ENCODE measurements around the gene ARMC12.
"Not testable (repeated sequence)": the region's sequence is repeated elsewhere in the genome, so short reads cannot be mapped to it uniquely, and the experiment has no call there.

ARMC12 gene, protein sequence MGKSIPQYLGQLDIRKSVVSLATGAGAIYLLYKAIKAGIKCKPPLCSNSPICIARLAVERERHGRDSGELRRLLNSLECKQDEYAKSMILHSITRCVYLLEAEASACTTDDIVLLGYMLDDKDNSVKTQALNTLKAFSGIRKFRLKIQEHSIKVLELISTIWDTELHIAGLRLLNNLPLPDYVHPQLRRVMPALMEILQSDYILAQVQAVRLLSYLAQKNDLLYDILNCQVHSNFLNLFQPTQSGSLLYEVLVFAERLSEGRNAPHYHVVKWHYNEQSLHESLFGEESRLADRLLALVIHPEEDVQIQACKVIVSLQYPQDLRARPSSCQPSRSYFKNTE

DNA sequence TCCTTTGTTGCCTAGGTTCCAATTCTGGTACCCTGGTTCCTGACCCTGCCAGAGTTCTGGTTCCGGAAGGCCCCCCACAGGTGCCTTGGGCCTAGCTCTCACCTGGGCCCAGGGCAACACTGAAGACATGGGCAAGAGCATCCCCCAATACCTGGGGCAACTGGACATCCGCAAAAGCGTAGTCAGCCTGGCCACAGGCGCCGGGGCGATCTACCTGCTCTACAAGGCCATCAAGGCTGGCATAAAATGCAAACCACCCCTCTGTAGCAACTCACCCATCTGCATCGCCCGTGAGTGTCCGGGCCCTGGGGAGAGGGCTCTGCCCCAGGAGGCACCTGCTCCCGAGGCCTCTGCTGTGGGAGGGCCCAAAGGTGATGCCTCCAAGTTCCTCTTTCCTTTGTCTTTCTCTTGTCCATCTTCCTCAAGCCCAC is at the start of gene ARMC12:
Gene ARMC12, plus strand, starts transcription at position 51 of the 431 bp plus-strand sequence. Its CDS starts 77 bp downstream, at position 128.
- DNase-seq: no peak

DNA sequence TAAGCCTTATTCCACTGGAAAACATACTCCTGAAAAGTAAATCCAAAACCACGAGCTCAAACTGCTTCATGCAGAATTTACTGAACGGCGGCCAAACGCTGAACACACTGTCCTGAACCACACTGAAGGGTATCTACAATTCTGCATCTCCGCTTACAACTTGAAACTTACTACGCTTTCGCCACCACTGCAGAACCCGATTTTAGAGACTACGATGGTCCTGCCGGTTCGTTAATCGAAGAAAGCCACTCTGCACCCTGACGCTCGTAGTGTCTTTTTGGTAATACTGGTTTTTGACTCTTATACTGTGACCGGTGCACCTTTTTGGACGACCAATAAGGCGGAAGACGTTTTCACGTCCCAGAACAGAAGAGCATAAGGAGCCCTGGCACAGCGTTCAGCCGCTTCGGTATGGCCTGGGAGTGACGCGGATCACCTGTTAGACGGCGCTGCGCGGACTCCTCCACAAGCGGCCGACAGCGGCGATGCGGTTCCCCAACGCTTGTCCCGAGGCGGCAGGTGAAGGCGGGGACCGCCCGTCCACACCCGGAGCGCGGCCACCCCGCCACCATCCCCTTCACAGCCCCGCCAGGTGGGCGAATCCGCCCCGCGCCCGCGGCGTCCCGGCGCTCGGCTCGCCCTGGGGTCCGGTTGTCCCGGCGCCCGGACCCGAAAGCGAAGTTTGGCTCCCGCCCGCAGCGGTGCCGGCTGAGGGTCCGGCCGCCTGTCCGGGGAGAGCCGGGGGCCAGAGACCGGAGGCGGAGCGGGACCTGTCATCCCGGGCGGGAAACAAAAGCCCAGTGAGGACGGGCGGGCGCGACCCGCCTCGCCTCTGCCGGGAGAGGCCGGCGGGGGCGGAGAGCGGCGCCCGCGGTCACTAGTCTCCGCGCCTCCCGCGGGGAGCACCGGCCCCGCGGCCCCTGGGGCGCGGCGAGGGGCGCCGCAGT is 48.9 kb upstream of the ARMC12 start:
- no peak for DNase-seq

DNA sequence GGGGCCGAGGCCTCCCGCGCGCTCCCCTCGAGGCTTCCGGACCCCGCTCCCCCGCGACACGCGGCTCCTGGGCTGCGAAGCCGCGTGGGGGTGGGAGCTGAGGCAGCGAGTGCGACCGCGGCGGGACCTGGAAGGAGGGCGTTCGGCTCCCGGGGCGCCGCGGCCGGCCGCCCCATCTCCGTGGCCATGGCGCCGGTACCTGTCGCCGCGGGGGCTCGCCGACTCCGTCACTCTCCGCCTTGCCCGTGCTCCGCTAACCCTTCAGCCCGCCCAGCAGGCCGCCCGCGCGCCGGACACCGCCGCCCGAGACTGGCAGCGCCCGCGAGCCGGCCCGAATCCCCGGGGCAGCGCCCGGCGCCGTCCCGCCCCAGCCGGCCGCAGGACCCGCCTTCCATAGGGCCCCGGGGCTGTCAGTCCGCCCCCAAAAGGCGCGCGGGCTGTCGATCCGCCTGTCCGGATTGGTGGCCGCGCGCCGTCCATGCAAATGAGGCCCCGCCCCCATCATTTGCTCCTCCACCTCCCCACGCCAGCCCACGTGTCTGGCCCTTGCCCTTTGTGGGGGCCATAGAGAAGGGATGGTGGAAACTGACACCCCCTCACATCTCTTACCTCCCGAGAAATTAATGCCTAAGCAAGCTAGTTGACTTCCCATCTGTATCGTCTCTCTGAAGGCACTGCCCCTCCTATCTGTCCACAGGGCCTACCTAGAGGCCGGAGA is 48.1 kb upstream of the ARMC12 start, which contains the start of gene FKBP5:
Gene FKBP5, minus strand, starts transcription at position 311 of the 718 bp plus-strand sequence. CDS start 46,091 bp downstream, outside the sequence.
- DNase-seq: peak; percentile 37

DNA sequence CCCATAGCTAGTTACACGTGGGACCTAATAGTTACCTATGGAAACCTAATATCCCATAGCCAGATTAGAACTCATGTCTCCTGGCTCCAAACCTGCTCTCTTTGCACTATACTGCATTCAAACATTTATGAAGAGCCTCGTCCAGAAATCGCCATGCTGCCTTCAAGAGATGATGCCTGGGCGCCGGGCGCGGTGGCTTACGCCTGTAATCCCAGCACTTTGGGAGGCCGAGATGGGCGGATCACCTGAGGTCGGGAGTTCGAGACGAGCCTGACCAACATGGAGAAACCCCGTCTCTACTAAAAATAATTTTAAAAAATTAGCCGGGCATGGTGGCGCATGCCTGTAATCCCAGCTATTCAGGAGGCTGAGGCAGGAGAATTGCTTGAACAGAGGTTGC is 46.8 kb upstream of the ARMC12 start:
- DNase-seq: not testable (repeated sequence)

DNA sequence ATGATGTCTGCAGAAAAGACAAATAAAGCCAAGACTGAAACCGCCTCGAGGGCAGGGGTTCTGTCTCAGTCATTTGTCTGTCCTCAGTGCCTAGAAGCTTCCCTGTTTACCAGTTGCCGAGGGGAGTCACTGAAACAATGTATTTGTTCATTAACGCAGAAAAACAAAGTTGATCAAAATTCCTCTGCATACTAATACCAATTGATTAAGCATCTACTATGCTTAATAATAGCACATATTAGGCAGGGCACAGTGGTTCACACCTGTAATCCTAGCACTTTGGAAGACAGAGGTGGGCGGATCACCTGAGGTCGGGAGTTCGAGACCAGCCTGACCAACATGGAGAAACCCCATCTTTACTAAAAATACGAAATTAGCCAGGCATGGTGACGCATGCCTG is 46.3 kb upstream of the ARMC12 start:
- DNase-seq: no peak

DNA sequence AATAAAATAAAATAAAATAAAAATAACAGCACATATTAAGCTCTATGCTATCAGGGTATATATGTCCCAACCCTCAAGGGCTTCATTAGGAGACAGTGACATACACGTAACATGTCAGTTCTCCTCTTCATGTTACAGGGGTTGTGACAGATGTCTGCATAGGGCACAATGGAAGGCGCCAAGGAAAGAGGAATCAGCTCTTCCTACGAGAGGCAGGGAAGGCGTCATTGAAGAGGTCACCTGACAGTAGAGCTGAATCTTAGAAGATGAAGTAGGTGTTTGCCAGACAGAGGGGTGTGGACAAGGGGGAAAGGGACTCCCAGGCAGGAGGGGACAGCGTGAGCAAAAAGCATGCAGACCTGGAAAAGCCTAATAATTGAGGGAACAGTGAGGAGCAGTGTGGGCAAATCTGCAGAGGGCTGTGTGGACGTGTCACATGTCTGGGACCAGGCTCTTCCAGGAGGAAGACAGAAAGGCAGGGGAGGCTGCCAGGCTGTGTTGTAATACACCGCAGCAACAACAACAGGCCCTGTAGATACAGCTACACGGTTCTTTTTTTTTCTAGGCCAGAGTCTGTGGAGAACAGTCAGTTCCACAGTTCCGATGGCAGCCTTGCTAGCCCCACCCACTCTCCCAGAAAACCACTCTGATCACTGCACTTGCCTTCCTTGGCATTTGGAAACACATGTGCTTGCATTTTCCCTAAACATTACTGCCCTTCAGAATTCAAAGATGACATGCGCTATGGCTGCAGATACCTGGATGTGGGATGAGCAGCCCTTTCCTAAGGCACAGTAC is 45.6 kb upstream of the ARMC12 start:
- no peak for DNase-seq

DNA sequence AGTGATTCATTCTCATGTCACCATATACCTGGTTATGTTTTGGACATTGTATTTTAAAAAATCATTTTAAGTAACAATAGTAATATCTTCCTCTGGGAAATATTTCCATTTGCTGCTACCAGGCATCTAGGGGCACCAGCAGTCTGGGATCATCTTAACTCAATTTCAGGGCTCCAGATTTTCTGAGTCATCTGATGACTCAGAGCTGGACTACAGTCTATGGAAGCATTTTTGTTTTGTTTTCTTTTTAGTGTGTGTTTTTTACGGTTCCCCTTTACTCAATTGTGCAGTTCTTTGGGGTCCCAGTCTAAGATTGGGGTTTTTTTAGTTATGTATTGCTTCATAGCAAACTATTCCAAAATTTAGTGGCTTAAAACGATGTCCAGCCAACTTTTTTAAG is 42.4 kb upstream of the ARMC12 start:
- no peak for DNase-seq

DNA sequence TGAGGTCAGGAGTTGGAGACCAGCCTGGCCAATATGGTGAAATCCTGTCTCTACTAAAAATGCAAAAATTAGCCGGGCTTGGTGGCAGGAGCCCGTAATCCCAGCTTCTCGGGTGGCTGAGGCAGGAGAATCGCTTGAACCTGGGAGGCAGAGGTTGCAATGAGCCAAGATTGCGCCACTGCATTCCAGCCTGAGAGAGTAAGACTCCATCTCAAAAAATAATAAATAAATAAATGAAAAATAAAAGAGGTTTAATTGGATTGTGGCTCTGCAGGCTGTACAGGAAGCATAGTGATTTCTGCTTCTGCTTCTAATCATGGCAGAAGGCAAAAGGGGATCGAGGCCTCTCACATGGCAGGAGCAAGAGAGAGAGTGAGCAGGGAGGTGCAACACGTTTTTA is 38.4 kb upstream of the ARMC12 start:
- not testable (repeated sequence) for DNase-seq

DNA sequence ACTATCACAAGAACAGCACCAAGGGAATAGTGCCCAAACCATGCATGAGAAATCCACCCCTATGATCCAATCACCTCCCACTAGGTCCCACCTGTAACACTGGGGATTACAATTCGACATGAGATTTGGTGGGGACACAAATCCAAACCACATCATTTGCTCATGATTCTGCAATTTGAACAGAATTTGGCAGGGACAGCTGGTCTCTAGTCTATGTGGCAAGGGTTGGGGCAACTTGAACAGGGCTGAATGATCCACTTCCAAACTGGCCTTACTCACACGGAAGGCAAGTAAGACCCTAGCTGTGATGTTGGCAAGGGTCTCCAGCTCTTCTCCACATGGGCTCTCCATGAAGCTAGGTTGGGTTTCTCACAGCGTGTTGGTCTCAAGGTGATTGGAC is 38.0 kb upstream of the ARMC12 start:
- DNase-seq: no peak

DNA sequence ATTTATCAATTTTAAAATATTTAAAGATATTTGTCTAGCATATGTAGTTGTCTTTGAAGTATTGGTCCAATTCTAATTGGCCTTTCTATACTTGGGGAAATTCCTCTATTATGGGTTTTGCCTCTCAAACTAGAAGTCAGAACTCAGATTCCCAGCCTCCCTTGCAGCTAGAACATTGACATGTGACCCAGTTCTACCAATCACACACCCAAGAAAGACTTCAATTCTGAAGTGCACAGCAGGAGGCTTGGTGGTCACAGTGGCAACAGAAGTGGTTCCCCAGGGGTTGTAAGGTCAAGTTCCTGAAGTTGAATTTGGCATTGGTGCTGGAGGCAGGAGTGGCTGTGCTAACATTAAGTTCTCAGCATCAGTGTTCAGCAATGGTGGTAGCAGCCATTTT is 33.3 kb upstream of the ARMC12 start:
- DNase-seq: no peak

DNA sequence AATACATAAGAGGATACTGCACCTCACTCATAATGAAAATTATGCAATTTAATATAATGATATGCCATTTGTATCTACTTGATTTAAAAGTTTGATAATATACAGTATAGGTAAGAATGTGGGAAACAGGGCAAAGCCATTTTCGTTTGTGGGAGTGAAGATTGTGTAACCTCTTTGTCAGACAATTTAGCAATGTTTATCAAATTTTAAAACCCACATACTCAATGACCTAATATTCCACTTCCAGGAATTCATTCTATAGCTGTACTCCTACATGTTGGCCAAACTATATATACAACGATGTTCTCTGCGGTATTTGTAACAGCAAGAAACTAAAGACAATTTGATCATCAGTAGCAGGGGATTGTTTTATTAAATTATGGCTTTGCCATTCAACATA is 30.4 kb upstream of the ARMC12 start:
- no peak for DNase-seq

DNA sequence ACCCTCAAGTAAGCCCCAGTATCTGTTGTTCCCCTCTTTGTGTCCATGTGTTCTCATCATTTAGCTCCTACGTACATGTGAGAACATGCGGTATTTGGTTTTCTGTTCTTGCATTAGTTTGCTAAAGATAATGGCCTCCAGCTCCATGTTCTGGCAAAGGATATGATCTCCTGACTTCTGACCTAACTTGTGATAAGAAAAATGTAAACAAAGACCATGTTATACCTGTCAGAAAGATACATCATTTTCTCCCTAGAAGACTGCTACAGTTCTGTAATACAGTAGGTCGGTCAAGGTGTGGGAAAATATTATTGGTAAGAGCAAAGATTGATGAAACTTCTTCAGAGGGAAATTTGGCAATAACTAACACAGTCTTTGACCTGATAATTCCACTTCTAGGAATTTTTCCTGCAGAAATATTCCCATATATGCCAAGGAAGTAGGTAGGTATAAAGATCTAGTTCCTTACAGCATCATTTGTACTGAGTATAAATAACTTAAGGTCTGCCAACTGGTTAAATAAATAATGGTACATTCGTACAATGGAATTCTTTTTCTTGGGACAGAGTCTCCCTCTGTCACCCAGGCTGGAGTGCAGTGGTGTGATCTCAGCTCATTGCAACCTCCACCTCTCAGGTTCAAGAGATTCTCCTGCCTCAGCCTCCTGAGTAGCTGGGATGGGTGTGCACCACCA is 29.0 kb upstream of the ARMC12 start:
- DNase-seq: no peak

DNA sequence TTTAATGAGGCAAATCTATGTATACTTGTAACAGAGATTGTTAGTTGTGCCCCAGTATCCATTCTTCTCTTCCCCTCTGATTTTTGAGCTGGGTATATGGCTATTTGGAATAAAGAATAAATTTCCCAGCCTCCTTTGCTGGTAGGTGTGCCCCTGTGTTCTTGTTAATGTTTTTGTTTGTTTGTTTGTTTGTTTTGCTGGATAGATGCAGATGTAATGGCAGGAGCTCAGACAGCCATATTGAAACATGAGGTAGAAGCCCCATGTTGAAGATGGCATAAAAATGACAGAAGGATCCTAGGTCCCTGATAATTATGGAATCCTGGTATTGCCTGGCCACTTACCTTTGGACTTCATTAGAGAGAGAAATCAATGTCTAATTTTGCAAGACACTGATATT is 28.2 kb upstream of the ARMC12 start:
- no peak for DNase-seq

DNA sequence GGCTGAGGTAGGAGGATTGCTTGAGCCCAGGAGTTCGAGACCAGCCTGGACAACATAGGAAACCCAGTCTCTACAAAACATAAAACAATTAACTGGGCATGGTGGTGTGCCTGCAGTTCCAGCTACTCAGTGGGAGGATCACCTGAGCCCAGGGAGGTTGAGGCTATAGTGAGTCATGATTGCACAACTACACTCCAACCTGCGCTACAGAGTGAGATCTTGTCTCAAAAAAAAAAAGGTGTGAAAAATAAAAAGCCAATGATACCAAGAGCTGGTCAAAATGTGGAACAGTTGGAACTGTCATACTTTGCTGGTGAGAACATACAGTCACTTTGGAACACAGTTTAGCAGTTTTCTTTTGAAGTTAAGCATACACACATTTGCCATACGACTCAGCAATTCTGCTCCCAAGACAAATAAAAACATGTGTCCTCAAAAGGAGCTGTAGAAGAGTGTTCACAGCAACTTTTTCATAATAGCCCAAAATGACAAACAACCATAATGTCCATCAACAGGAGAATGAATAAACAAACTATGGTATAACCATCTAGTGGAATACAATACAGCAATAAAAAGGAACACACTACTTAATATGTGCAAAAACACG is 26.5 kb upstream of the ARMC12 start:
- DNase-seq: no peak

DNA sequence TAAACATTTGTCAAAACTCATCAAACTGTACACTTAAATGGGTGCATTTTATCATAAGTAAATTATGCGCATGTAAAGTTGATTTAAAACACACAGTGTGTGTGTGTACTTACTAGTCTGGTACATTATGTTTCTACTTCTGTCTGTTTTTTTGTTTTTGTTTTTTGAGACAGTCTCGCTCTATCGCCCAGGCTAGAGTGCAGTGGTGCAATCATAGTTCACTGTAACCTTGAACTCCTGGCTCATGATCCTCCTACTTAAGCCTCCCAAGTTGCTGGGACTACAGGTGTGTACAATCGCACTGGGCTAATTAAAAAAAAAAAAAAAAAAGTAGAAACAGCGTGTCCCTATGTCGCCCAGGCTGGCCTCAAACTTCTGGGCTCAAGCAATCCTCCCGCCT is 25.1 kb upstream of the ARMC12 start:
- no peak for DNase-seq

DNA sequence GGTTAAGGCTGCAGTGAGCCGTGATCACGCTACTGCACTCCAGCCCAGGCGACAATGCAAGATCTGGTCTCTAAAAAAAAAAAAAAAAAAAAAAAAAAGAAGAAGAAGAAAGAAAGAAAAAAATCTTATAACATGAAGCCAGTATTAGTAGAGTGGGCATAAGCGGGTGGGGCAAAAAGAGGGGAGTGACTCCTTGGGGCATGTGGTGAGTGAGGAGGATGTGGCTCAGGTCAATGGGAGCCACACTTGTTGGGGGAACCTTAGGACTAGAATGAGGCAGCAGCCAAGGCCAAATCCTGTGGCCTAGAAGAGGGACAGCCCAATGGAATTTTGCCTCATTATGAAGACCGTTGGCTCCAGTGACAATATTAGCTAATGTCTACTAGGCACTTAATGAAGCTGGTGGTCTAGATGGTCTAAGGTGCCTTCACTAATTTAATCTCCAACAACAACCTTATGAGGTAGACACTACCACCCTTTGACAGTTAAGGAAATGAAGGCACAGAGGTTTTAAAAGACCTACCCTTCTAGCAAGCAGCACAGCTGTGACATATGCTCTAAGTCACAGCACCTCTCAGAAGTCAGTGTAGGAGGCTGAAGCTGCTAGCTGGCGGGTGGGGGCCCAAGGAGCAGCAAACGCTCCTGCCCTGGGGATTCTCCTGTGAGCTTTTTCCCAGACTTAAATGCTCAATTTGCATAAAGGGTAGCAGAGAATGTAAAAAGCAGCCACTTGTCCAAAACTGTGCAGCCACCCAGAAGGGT is 23.6 kb upstream of the ARMC12 start:
- no peak for DNase-seq

DNA sequence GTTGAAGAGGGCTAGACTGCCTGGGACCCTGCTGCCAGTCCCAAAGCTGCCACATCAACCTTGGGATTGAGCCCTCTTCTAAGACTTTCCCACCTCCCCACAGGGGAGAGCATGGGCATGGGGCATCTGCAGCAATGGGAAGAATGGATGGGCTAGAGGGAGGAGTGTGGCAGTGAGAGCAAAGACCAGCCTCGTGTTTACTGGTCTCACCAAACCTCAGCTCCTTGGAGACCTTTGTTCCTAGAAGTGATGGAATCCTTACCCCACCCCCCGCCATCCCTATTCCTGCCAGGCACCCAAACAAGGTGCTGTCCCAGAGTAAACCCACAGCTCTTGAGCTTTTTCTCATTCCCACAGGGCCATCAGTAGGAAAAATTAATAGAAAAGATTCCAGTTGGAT is 20.0 kb upstream of the ARMC12 start:
- DNase-seq: no peak

DNA sequence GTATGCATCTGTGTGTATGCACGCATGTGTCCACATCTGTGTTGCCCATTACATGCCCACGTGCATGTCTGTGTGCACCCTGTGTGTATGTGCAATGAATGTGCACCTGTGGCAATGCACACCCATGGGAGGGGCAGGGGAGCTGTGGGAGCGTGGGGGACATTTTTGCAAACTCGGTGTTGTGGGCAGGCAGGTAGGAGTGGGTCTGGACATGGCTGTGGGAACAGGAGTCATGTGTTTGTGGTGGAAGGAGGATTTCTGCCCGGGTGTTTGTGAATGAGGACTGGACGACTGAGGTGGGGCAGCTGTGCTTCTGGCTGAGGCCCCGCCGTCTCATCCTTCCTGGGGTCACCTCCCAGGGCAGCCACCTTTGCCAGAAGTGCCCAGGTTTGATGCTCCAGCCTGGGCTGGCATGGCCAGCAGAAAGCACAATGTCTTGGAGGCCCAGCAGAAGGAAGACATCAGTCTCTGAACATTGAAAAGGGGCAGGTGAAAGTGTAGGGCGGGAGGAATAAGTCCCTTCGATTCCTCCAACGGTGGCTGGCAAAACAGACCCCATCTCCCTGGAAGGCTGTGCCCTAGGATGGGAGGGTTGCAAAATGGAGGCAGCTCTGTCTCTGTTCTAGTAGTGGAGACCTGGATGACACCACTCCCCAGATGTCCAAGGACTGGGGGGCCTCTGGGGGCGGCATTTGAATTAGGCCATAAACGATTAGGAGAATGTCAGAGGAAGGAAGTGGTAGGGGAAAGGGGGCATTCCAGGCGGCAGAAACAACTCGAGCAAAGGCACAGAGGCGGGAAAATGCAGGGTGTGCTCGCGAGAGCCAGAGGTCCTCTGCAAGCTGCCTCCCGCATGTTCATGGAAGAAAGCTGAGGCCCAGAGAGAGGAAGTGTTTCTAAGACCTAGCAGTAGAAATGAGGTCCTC is 19.1 kb upstream of the ARMC12 start:
- no peak for DNase-seq

DNA sequence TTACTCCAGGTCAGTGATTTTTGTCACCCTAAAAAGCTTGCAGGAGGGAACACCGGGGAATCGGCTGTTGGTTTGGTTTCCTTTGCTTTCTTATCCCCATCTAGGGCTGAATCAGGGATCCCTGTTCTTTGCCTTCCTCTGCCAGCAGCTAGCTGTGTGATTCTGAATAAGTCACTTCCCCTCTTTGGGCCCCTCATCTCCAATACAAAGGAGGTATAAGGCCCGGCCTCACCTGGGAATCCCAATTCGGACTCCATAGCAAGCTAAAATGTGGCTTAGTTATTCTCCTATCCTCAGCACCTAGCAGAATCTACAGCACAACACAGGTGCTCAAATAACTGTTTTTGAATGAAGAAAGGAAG is 18.5 kb upstream of the ARMC12 start:
- no peak for DNase-seq
